HG03060 (cell line): ENCODE data around the gene LPCAT3.

ENCODE experiments used
- ATAC-seq: cut with Tn5 transposase; IDR thresholded peaks from one replicate; pipeline ENCODE4 v1.9.1; 2021; ENCODE audit warnings: low read depth, moderate number of reproducible peaks; ENCODE audit not compliant: unreplicated experiment

LPCAT3 gene

DNA sequence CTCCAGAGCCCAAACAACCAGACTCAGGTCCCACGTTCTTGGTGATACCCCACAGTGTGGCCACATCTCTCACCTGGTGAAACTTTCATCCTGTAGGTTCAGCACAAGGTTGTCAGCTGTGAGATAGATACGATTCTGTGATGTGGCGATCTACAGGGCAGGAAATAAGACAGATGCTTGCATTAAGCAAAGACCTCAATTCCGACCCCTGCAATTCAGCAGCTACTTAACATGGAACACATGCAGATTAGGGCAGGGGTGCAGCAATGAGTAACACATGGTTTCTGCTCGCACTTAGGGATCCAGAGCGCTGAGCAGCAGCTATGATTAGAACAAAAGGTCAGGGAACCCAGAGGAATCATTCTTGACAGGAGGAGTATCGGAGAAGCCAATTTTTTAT lies 51.9 kb downstream of the LPCAT3 start:
- no peak for ATAC-seq

DNA sequence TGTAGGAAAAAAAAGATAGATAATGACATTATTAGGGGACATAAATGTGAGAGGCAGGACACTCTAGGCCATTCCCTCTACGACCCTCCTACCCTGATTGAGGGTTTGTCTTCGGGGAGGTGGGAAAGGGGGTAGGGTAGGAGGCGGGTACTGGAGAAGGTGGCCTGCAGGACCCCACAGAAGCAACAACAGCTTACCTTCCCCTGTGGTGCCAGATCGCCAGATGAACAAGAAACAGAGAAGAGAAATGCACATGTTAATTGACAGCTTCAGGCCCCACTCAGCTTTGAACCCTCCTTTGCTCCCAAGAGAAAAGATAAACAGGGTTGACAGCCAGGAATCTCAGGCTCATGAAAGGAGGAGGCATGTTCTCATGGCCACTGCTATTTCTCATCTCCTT lies 52.6 kb downstream of the LPCAT3 start:
- no peak for ATAC-seq

GRCh38 chr12:6965026-6965661 lies 53.1 kb downstream of the LPCAT3 start:
- ATAC-seq = no peak

GRCh38 chr12:6964605-6965025 lies 53.7 kb downstream of the LPCAT3 start:
- no peak for ATAC-seq

GRCh38 chr12:6963791-6964413 lies 54.4 kb downstream of the LPCAT3 start:
- no peak for ATAC-seq

DNA sequence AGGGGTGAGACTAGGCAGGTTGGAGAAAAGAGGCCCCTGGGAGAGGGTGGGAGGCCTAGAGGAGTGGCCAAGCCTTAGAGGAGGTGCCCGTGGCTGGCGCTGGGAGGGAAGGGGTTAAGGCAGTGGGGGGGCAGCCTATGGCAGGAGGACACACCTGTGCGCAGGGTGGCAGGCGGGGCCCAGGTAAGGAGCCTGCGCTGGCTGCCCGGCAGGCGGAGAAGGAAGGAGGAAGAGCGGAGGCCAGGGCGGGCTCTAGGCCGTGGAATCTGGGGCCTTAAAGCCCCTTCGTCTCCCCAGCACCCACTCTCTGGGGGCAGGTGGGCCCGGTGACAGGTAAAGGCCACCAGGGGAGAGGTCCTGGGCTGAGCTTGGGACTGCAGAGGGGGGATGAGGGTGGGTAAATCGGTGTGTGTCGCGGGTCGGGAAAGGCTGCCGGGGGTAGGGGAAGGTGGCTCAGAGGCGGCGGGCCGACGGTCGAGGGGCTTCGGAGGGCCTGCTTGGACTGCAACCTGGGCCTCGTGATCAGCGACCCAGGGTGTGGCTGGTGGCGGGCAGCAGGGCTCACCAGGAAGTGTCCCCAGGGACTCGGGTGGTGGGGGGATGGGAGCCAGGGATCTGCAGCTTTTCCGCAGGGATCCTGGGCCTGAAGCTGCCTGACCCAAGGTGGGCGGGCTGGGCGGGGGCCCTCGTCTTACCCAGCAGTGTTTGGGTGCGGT lies 55.1 kb downstream of the LPCAT3 start:
- ATAC-seq = no peak

GRCh38 chr12:6962285-6963015 lies 55.8 kb downstream of the LPCAT3 start:
- ATAC-seq = no peak

- peak; percentile 11 for ATAC-seq
Measured at GRCh38 chr12:6961695-6962284, 56.5 kb downstream of the LPCAT3 start.

DNA sequence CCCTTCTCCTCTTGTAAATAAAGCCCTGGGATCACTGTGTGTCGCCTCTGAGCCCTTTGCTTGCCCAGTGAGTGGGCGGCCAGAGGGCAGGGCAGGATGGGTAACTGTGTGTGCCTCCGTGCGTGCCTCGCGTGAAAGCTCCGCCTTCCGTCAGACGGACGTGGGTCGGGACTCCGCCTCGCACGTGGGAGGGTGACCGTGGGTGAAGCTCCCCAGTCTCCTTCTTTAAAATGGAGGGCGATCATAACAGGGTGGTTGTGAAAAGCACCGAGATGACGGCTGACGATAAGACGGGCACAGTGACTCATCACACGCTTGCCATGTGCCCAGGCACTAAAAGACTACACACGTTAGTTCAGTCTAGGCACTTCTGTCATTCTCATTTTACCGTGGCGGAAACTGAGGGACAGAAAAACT lies 57.0 kb downstream of the LPCAT3 start:
- ATAC-seq = peak; percentile 19

GRCh38 chr12:6960593-6961277 lies 57.5 kb downstream of the LPCAT3 start:
- no peak for ATAC-seq

DNA sequence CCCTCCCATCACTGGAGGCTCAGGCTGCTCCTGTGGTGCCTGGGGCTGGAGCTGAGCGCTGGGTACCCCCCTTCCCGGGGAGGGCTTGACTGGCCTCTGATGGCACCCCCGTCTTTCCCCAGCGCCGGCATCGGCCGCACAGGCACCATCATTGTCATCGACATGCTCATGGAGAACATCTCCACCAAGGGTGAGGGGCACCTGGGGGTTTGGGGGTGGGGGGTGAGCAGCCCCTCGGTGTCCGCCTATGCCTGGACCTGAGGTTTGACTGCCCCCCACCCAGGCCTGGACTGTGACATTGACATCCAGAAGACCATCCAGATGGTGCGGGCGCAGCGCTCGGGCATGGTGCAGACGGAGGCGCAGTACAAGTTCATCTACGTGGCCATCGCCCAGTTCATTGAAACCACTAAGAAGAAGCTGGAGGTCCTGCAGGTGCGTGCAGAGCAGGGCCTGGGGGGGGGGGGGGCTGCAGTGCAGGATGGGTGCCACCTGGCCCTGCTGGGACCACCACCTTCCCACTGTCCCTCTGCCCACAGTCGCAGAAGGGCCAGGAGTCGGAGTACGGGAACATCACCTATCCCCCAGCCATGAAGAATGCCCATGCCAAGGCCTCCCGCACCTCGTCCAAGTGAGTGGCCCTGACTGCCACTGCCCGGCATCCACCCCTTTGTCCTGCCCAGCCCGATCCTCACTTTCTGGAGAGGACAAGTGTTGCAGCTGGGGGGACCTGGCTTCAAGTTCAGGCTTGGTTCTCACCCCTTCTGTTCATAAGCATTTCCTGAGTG lies 58.3 kb downstream of the LPCAT3 start:
- ATAC-seq = no peak

DNA sequence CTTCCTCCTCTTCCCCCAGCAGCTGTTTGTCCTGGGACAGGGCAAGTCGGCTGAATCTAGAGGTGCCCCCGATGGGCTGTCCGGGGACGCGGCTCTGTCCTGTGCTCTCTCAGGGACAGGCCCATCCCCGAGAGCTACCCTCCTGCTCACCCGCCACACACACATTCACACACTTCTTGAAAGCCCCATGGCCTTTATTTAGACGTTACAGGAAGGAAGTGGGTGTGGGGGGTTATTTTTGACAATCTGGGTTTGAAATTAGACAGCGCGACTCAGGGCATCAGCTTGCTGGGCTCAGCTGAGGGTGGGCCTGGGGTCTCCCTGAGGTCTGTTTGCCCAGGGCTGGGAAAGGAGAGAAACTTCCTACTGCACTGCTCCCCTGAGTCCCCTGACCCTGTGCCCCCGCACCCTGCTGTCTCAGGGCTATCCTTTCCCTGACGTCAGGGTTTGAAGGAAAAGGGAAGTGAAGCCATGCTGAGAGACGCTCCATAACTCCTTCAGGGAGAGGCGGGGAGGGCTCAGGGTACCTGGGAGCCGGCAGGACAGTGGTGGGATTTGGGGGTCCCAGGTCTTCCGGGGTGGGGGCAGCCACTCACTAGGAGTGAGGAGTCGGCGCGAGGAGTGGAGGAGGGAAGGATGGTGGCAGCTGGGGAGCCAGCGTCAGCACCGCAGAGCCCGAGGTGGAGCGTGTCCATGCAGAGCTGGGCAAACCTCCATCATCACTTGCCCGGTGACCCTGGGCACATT lies 59.0 kb downstream of the LPCAT3 start:
- peak; percentile 27 for ATAC-seq

DNA sequence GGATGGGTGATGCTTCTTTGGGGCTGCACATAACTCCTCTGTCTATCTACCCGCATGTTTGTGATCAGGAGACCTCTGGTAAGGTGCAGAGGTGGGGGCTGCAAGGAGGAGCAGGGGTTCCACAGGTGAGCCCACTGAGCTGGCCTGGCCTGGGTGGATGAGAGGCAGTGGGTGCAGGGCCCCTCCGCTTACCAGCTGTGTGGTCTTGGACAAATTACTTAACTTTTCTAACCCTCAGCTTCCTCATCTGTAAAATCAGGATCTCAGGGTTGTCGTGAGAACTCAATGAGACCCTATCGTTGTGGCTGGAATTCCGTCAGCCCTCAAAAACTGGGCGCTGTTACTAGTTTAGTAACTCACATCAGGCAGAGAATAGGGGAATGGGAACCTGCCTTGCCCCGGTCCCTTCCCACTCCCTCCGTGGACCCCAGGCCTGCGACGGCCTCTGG lies 59.6 kb downstream of the LPCAT3 start:
- ATAC-seq = no peak

DNA sequence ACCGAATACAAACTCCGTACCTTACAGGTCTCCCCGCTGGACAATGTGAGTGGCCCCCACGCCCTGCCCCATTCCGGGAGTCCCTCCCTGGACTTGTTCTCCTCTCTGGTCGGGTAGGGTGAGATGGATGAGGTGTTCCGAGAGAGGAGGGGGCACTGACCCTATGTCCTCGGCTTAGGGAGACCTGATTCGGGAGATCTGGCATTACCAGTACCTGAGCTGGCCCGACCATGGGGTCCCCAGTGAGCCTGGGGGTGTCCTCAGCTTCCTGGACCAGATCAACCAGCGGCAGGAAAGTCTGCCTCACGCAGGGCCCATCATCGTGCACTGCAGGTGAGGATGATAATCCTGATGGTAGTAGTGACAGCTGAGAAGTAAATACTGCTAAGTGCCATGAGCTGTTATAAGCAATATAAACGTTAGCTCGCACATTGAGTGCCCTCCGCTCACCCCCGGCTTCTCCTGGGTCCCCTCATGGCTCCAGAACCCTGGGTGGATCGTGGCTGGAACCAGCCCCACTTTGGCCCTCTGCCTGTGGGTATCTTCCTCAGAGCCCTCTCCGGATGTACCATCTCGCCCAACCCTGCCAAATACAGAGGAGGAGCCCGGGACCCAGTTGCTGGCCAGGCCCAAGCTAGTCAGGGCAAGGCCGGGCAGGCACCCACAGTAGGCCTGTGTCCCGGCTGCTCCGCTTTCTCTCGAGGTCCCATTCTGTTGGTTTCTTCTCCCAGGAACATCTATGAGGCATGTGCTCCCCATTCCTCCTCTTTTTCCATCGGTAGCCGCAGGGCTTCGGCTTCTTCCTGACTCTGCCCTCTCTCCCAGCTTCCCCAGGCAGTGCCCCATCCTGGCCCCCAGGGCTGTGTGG lies 60.3 kb downstream of the LPCAT3 start:
- no peak for ATAC-seq

DNA sequence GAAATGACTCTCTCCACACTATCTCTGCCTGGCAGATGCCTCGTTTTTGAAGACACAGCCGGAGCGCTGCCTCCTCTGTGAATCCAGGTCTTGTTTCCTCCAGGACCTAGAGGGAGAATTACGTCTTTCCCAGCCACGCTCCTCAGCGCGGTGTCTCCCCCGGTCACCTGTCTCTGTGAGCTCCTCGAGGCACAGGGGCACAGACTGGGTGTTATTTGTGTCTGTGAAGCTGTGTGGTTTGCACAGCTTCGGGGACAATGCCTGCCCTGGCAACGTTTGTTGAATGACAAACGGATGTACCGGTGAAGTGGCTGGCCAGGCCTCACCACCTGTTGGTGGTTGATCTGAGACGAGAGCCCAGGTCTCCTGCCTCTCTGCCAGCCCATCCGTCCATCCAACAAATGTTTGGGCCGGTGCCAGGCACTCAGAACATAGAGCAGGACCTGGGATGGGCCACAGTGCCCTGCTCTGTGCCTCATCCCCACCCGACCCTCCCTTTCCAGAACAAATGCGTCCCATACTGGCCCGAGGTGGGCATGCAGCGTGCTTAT lies 61.0 kb downstream of the LPCAT3 start:
- no peak for ATAC-seq

DNA sequence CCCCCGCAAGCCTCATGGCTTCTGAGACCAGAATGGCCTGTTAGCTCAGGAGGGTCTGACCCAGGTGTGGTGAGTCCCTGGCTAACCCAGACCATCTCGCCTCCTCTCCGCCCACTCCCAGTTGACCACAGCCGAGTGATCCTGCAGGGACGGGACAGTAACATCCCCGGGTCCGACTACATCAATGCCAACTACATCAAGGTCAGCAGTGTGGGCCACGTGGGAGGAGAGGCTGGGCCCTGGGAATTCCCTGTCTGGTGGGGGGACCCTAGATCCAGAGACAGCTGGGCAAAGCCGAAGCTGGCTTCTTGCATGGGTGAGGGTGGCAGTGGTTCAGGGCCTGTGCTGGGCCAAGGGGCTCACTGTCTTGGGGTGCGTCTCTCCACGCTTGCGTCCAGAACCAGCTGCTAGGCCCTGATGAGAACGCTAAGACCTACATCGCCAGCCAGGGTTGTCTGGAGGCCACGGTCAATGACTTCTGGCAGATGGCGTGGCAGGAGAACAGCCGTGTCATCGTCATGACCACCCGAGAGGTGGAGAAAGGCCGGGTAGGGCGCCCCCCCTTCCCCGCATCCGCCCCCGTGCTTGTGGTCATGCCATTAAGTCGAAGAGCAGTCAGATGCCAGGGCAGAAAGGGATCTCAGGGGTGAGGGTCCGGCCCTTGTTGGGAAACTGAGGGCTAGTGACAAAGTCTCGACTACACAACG lies 62.1 kb downstream of the LPCAT3 start:
- no peak for ATAC-seq
